ENCODE results near the gene LMCD1. TPM values are rescaled to one million over a fixed set of nuclear protein-coding genes. Genes with fewer than 3 reads are reported as not detected.

The LMCD1 gene
- total and polyA plus RNA-seq, 2 of the 4 experiments (the other 2 are of a cell fraction) = 50.0 to 53.8 TPM

DNA sequence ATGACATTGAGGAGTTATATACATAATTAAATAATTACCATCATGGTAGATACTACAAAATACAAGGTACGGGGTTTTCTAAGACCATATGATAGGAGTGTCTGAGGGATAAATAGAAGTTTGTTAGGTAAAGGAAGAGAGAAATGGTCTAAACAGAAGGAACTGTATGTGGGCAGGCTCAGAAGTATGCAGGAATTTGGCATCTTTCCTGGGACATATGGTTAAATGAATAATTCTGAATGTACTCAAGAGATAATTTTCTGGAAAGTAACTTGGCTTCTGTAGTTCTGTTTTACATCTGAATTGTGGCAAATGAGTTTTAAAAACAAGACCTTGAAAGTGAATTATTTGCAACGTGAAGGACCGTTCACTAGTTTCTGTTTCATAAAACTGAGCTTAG, 17.5 kb downstream of the LMCD1 start:
- Histone ChIP-seq H4K8ac (ENCODE audit: low read depth in 2 of 2, low read length in 2 of 2) (no peak overlapping the region; a peak in 1 of 4 replicates), H3K23ac (ENCODE audit: low read depth, low read length) (no peak overlapping the region), H2BK20ac (ENCODE audit: low read depth, low read length) (no peak overlapping the region), H3K14ac (replicated peaks; ENCODE audit: low read depth, low read length) (no peak overlapping the region), H2AFZ (replicated peaks; ENCODE audit: low read length, poor library complexity) (no peak overlapping the region), H3K9me3 (ENCODE audit: control insufficient read depth, insufficient read depth, low read length) (no peaks in the 10 kb centered on the region), H4K20me1 (ENCODE audit: insufficient read depth, low read length) (no peaks in the 10 kb centered on the region; the same call in 1 of the 2 replicates), H3K4me1 (ENCODE audit: control insufficient read depth, insufficient read depth, low read length) (peaks cover 20% of the 10 kb centered on the region), H3K36me3 (ENCODE audit: control insufficient read depth, insufficient read depth, low read length) (peaks cover 5% of the 10 kb centered on the region), H3K27ac (ENCODE audit: insufficient read depth, low read length) (no peak overlapping the region; the same call in 1 of the 2 replicates), H3K4ac (ENCODE audit: low read depth, low read length) (no peak overlapping the region), H3K9ac (ENCODE audit: low read depth, low read length) (no peak overlapping the region), H2BK15ac (ENCODE audit: low read depth, low read length) (no peak overlapping the region), H3K56ac (ENCODE audit: extremely low read depth, insufficient read depth, low read length) (no peak overlapping the region), H3K18ac (ENCODE audit: low read depth, low read length) (peak overlapping the region; percentile 32; the same call in 1 of the 2 replicates), H3K4me3 (ENCODE audit: insufficient read depth, low read depth, low read length) (no peak overlapping the region), H2BK120ac (ENCODE audit: low read depth, low read length) (no peak overlapping the region), H3K27me3 (ENCODE audit: control insufficient read depth, insufficient read depth, low read length) (no peaks in the 10 kb centered on the region), H4K91ac (ENCODE audit: insufficient read depth, low read depth, low read length) (no peak overlapping the region), H3K9me1 (ENCODE audit: insufficient read depth, low read length) (peaks cover 15% of the 10 kb centered on the region), H4K5ac (ENCODE audit: low read depth, low read length) (peak overlapping the region; percentile 12; the same call in 1 of the 2 replicates), H2AK9ac (replicated peaks; ENCODE audit: low read depth, low read length, poor library complexity) (no peak overlapping the region), H2AK5ac (ENCODE audit: low read depth, low read length) (no peak overlapping the region), H3K4me2 (ENCODE audit: low read depth, low read length) (peak overlapping the region; percentile 77), H2BK5ac (ENCODE audit: low read depth, low read length, poor library complexity, severe bottlenecking) (peak overlapping the region; percentile 78), H3K79me1 (ENCODE audit: low read depth in 1 of 2, low read length in 2 of 2) (peaks cover 7 to 25% of the 10 kb centered on the region in 2 experiments; a peak in 3 of 4 replicates)
- in situ Hi-C loops (cut with MboI; ENCODE audit: low sequenced_read_pairs) = no loop called here
- TF ChIP-seq BHLHE40 (IDR thresholded peaks at IDR 0.05; ENCODE audit: low read depth, low read length) (no peak), ELK1 (IDR thresholded peaks at IDR 0.05; ENCODE audit: borderline replicate concordance, low read depth, low read length) (no peak), USF2 (IDR thresholded peaks at IDR 0.05; ENCODE audit: low read depth, low read length) (no peak), CEBPB (IDR thresholded peaks at IDR 0.05; ENCODE audit: low read depth, low read length) (no peak), CHD1 (IDR thresholded peaks at IDR 0.05; ENCODE audit: low read depth, low read length) (no peak)
- dilution Hi-C loops (cut with HindIII; ENCODE audit: low sequenced_read_pairs, unreplicated experiment) = no loop called here
- DNase-seq (peak; percentile 90), ATAC-seq (ENCODE audit: low read depth) (peak; percentile 53; the same call in 1 of the 2 replicates)
- ChIA-PET POLR2A (ENCODE audit: unreplicated experiment) (no interaction called here), CTCF (no interaction called here)
- no CpG with 5 or more reads among the region's 3 CpGs for WGBS, 2 experiments (ENCODE audit: extremely low coverage in 2 of 2, insufficient read length in 1 of 2)
- intact Hi-C loops (cut with micrococcal nuclease) = loop anchor here (1.0 kb wide), 1 partner anchor 9 kb away; no protein-coding TSS in a partner anchor
- BruUV-seq (replicated peaks) = no TSS peak

All from IMR-90 (cell line).